RWPE2 (cell line): ENCODE results near the gene DMD.
A peak's percentile ranks its signal among the peaks of the same experiment; 100 is the strongest.

Experiments
- ATAC-seq: fragments of 200-7000 bp; cut with Tn5 transposase; 3 replicates; pipeline ENCODE4 v1.9.1; 2021; ENCODE audit warnings: low read depth
- DNase-seq: peaks from one replicate; pipeline ENCODE4 v3.0.0-alpha.2; 2020; ENCODE audit warnings: low spot score
- H3K27ac ChIP-seq: fragments of 450-650 bp; 2 replicates; pipeline ENCODE4 v1.5.1; 2017; ENCODE audit warnings: mild to moderate bottlenecking; ENCODE audit not compliant: poor library complexity, severe bottlenecking
- H3K27me3 ChIP-seq: fragments of 250-450 bp; sonication (Bioruptor Pico); 2 replicates; pipeline ENCODE4 v1.5.1; 2021; ENCODE audit warnings: mild to moderate bottlenecking, moderate library complexity; ENCODE audit not compliant: insufficient read depth, poor library complexity, severe bottlenecking
- H3K36me3 ChIP-seq: fragments of 250-450 bp; sonication (Bioruptor Pico); 2 replicates; pipeline ENCODE4 v1.5.1; 2020; ENCODE audit warnings: low read depth, mild to moderate bottlenecking, moderate library complexity
- H3K4me1 ChIP-seq: fragments of 250-450 bp; sonication (Bioruptor Pico); 2 replicates; pipeline ENCODE4 v1.5.1; 2021; ENCODE audit warnings: mild to moderate bottlenecking, moderate library complexity; ENCODE audit not compliant: insufficient read depth, poor library complexity, severe bottlenecking
- H3K4me3 ChIP-seq: fragments of 250-450 bp; sonication (Bioruptor Pico); 2 replicates; pipeline ENCODE4 v1.5.1; 2021; ENCODE audit warnings: mild to moderate bottlenecking, moderate library complexity; ENCODE audit not compliant: severe bottlenecking
- H3K9me3 ChIP-seq: fragments of 250-450 bp; sonication (Bioruptor Pico); 2 replicates; pipeline ENCODE4 v1.5.1; 2021; ENCODE audit warnings: mild to moderate bottlenecking, moderate library complexity; ENCODE audit not compliant: severe bottlenecking
- TF ChIP-seq, protein P1 (sequence below): fragments of 450-650 bp; IDR thresholded peaks from one replicate; pipeline ENCODE4 v1.5.1; 2017; ENCODE audit warnings: mild to moderate bottlenecking, moderate library complexity; ENCODE audit not compliant: poor library complexity, severe bottlenecking

Gene DMD

DNA sequence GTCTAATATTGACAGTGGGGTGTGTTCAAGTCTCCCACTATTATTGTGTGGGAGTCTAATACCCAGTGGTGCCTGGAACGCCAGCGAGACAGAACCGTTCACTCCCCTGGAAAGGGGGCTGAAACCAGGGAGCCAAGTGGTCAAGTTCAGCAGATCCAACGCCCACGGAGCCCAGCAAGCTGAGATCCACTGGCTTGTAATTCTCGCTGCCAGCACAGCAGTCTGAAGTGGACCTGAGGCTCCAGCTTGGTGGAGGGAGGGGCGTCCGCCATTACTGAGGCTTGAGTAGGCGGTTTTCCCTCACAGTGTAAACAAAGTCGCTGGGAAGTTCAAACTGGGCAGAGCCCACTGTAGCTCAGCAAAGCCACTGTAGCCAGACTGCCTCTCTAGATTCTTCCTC, 407.3 kb downstream of the DMD start:
- Histone ChIP-seq H3K9me3 (no peaks in the 10 kb centered on the region), H3K4me3 (no peak overlapping the region), H3K36me3 (no peaks in the 10 kb centered on the region), H3K4me1 (no peaks in the 10 kb centered on the region), H3K27ac (no peak overlapping the region), H3K27me3 (no peaks in the 10 kb centered on the region)
- TF ChIP-seq, protein P1, sequence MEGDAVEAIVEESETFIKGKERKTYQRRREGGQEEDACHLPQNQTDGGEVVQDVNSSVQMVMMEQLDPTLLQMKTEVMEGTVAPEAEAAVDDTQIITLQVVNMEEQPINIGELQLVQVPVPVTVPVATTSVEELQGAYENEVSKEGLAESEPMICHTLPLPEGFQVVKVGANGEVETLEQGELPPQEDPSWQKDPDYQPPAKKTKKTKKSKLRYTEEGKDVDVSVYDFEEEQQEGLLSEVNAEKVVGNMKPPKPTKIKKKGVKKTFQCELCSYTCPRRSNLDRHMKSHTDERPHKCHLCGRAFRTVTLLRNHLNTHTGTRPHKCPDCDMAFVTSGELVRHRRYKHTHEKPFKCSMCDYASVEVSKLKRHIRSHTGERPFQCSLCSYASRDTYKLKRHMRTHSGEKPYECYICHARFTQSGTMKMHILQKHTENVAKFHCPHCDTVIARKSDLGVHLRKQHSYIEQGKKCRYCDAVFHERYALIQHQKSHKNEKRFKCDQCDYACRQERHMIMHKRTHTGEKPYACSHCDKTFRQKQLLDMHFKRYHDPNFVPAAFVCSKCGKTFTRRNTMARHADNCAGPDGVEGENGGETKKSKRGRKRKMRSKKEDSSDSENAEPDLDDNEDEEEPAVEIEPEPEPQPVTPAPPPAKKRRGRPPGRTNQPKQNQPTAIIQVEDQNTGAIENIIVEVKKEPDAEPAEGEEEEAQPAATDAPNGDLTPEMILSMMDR = no peak
- no peak for DNase-seq
- ATAC-seq = no peak

DNA sequence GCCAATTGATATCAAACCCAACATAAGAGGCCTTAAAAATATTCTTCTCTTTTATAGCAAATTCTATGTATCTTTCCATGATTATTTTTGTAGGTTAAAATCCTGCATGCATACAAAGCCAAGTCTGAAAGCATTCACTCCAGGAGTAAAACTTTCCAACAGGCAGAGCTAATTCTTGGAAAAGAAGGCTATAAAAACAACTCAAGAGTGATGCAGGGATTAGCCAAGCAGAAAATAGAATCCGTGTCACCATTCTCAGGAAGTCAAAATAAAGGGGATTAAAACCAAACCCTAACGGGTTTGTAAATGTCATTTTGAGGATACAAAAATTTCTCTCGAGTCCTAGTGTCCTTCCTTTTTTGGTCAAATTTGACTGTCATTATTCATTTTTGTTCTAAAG, 412.4 kb downstream of the DMD start:
- H3K9me3 ChIP-seq = no peaks in the 10 kb centered on the region
- H3K27ac ChIP-seq = no peak overlapping the region
- DNase-seq (no peak), ATAC-seq (no peak)
- H3K36me3 ChIP-seq = no peaks in the 10 kb centered on the region
- TF ChIP-seq, protein P1 = no peak
- H3K4me1 ChIP-seq = no peaks in the 10 kb centered on the region
- no peak overlapping the region for H3K4me3 ChIP-seq
- H3K27me3 ChIP-seq = no peaks in the 10 kb centered on the region

DNA sequence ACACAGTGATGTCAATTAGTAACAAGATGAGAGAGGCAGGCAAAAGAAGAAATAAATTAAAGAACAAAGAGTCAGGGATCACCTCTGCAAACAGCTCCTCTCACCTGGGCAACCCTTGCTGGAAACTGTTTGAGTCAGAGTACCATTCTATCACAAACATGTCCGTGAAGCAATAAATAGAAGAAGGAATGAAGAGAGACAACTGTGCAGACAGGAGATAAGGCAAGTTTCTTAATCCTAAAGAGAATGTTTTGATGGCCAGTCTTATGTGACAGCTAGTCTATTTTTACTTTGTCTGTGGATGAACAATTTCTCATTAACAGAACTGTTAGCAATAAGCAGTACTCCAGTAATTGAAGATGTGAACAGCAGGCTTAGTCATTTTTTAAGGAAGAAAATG, 422.4 kb downstream of the DMD start:
- no peak for ATAC-seq
- Histone ChIP-seq H3K27me3 (no peaks in the 10 kb centered on the region), H3K27ac (no peak overlapping the region), H3K4me3 (no peak overlapping the region), H3K9me3 (no peaks in the 10 kb centered on the region), H3K4me1 (no peaks in the 10 kb centered on the region), H3K36me3 (no peaks in the 10 kb centered on the region)
- TF ChIP-seq, protein P1 = no peak
- DNase-seq = no peak

DNA sequence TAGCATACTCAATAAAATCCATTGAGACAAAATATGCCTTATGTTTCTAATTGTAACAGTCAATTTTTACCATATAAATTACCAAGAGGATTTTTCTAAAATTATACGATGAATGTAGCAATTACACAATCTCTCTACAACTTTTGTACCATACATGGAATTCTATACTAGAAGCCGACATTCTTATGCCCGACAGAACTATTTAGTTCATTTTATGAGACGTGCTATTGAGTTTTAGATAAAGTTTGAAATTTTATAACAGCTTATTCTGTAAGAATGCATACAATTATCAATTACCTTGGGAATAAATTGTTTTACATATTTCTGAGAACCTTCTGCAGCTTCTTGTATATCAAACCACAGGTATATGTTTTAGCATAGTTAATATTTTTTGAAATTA, 431.2 kb downstream of the DMD start:
- no peak overlapping the region for H3K27ac ChIP-seq
- DNase-seq (no peak), ATAC-seq (no peak)
- no peaks in the 10 kb centered on the region for H3K27me3 ChIP-seq
- no peaks in the 10 kb centered on the region for H3K4me1 ChIP-seq
- H3K36me3 ChIP-seq = no peaks in the 10 kb centered on the region
- no peaks in the 10 kb centered on the region for H3K9me3 ChIP-seq
- no peak overlapping the region for H3K4me3 ChIP-seq
- TF ChIP-seq, protein P1 = no peak

DNA sequence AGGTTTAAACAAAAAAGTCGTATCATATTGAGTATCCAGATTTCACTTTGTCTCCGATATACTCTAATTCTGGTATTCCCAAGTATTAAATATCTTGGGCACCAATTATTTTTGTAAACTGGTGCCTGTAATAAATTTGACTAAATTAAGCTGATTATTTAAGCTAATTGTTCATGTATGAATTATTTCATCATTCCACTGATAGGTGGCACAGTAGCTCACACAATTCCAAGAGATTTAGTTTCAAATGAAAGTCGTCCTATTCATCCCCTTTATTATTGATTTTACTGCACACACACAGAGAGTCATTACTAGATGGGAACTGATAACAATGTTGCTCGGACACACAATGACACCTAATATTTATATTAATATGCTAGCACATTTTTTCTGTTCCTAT, 432.4 kb downstream of the DMD start:
- no peak overlapping the region for H3K4me3 ChIP-seq
- no peaks in the 10 kb centered on the region for H3K4me1 ChIP-seq
- H3K27me3 ChIP-seq = no peaks in the 10 kb centered on the region
- no peak overlapping the region for H3K27ac ChIP-seq
- DNase-seq = no peak
- no peaks in the 10 kb centered on the region for H3K9me3 ChIP-seq
- H3K36me3 ChIP-seq = no peaks in the 10 kb centered on the region
- ATAC-seq = no peak
- TF ChIP-seq, protein P1 = peak; percentile 12
